Fibroblast of lung (primary cell): ENCODE data around the gene ZNF423. TPM values are rescaled to one million over a fixed set of nuclear protein-coding genes. Genes with fewer than 3 reads are reported as not detected.

Source experiments
- DNase-seq, 2 donors: peaks; one replicate each; pipeline versions ENCODE4 v3.0.0 to v3.0.0-alpha.2; 2010; ENCODE audit warnings: low read depth in 2 of 2
- H2AFZ ChIP-seq: 2 replicates; pipeline ENCODE4 v1.5.1; 2012; ENCODE audit warnings: low read length, control low read depth, inconsistent platforms
- H3K27ac ChIP-seq: 2 replicates; pipeline ENCODE4 v1.5.1; 2011; ENCODE audit warnings: low read length, control low read depth; ENCODE audit not compliant: insufficient read depth
- H3K27me3 ChIP-seq: 2 replicates; pipeline ENCODE4 v1.5.1; 2011; ENCODE audit warnings: mild to moderate bottlenecking, low read length; ENCODE audit not compliant: control insufficient read depth, insufficient read depth
- H3K36me3 ChIP-seq: 2 replicates; pipeline ENCODE4 v1.5.1; 2011; ENCODE audit warnings: low read length; ENCODE audit not compliant: control insufficient read depth, insufficient read depth
- H3K4me1 ChIP-seq: 2 replicates; pipeline ENCODE4 v1.5.1; 2011; ENCODE audit warnings: low read length; ENCODE audit not compliant: control insufficient read depth, insufficient read depth; ENCODE audit errors: extremely low read depth
- H3K4me2 ChIP-seq: 2 replicates; pipeline ENCODE4 v1.5.1; 2011; ENCODE audit warnings: low read length, control low read depth; ENCODE audit not compliant: insufficient read depth; ENCODE audit errors: extremely low read depth
- H3K4me3 ChIP-seq, 4 experiments: fragments of 200-600 bp in 1 of 4; sonication (generic) in 1 of 4; replicated peaks in 1 of 4; 2 replicates each; pipeline ENCODE4 v1.5.1; 2011 to 2016; ENCODE audit warnings: low read length in 4 of 4, low read depth in 3 of 4, mild to moderate bottlenecking in 3 of 4, control low read depth in 2 of 4, inconsistent platforms in 1 of 4, mixed read lengths in 1 of 4; ENCODE audit not compliant: insufficient read depth in 1 of 4; ENCODE audit errors: control extremely low read depth in 1 of 4
- H3K79me2 ChIP-seq: 2 replicates; pipeline ENCODE4 v1.5.1; 2012; ENCODE audit warnings: mild to moderate bottlenecking, low read length, inconsistent platforms; ENCODE audit not compliant: control insufficient read depth, insufficient read depth
- H3K9ac ChIP-seq: 2 replicates; pipeline ENCODE4 v1.5.1; 2011; ENCODE audit warnings: mild to moderate bottlenecking, low read length, control low read depth; ENCODE audit not compliant: insufficient read depth
- H3K9me3 ChIP-seq: 2 replicates; pipeline ENCODE4 v1.5.1; 2012; ENCODE audit warnings: low read depth, low read length; ENCODE audit not compliant: control insufficient read depth, insufficient read depth
- H4K20me1 ChIP-seq: 2 replicates; pipeline ENCODE4 v1.5.1; 2011; ENCODE audit warnings: low read length; ENCODE audit not compliant: control insufficient read depth, insufficient read depth; ENCODE audit errors: extremely low read depth
- CTCF ChIP-seq, 2 donors: IDR thresholded peaks in 1 of 2; conservative IDR thresholded peaks in 1 of 2; 1 replicate in 1 of 2; 2 replicates in 1 of 2; pipeline ENCODE4 v1.5.1; 2011 to 2012; ENCODE audit warnings: low read length in 2 of 2, control low read depth in 1 of 2, inconsistent platforms in 1 of 2, low read depth in 1 of 2, mild to moderate bottlenecking in 1 of 2
- EZH2 ChIP-seq: IDR thresholded peaks from 2 replicates; pipeline ENCODE4 v1.5.1; 2012; ENCODE audit warnings: low read length, control low read depth, mild to moderate bottlenecking; ENCODE audit errors: missing control alignments
- polyA plus RNA-seq, 2 donors: library from polyadenylated mRNA; depleted of rRNA in 1 of 2; stranded (reverse) in 1 of 2; unstranded in 1 of 2; fragments of >200 nt; gene quantifications; 2 replicates each; pipeline ENCODE4 v1.2.1, GENCODE V29; 2011 to 2012; ENCODE audit warnings: missing spikeins in 1 of 2
- total RNA-seq: library from RNA; depleted of rRNA; stranded (reverse); fragments of >200 nt; gene quantifications from 2 replicates; pipeline ENCODE4 v1.2.1, GENCODE V29; 2014

Gene ZNF423
- total and polyA plus RNA-seq, 2 donors (not counting 1 experiment from before 2014, with no cell fraction given), result 0.07 to 0.17 TPM

DNA sequence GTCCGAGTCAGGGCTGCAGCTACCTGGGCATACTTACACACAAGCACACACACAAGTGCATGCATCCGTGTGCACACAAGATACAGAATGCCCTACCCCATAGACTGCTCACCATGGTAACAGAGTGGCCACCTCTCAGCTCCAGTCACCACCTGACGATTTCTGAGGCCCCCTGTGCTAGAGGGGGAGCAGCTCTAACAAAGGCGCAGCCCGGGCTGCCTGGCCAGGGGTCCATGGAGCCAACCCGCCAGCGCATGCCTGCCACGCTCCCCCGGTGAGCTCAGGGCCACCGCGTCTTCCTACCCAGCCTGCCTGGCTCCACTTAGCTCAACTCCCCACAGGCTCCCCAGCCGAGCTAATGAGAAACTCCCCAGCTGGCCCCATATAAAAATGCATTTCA, 75.5 kb downstream of the ZNF423 start:
- Histone ChIP-seq H3K36me3 (no peaks in the 10 kb centered on the region), H3K9ac (no peak overlapping the region), H4K20me1 (no peaks in the 10 kb centered on the region), H3K27me3 (no peaks in the 10 kb centered on the region), H3K27ac (no peak overlapping the region), H3K79me2 (no peaks in the 10 kb centered on the region), H2AFZ (no peak overlapping the region), H3K4me1 (no peaks in the 10 kb centered on the region), H3K9me3 (no peaks in the 10 kb centered on the region), H3K4me2 (no peak overlapping the region), H3K4me3 (no peak overlapping the region)
- TF ChIP-seq EZH2 (no peak), CTCF (conservative IDR thresholded peaks at IDR 0.05 in 1 of 2, IDR thresholded peaks at IDR 0.05 in 1 of 2; ENCODE audit: low read depth in 1 of 2, low read length in 2 of 2) (no peak)
- DNase-seq, result no peak

DNA sequence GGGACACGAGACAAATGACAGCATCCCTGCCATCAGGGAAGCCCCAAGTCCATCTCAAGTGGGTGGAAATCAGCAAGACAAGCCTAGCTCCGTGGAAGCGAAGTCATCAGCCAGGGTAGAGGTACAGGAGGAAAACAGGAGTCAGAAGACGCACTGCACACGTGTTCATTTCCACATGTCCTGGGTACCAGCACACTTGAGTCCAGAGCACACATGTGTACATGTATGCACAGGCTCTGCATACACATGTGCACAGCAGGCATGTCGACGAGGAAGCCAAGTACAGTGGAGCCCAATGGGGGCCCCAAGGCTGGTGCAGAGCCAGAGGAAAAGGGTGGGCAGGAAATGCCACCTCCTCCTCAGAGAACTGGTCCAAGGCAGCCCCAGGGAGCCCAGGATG, 75.9 kb downstream of the ZNF423 start:
- Histone ChIP-seq H3K9ac (no peak overlapping the region), H3K27ac (no peak overlapping the region), H3K4me1 (no peaks in the 10 kb centered on the region), H3K27me3 (no peaks in the 10 kb centered on the region), H2AFZ (no peak overlapping the region), H3K36me3 (no peaks in the 10 kb centered on the region), H4K20me1 (no peaks in the 10 kb centered on the region), H3K4me2 (no peak overlapping the region), H3K9me3 (no peaks in the 10 kb centered on the region), H3K79me2 (no peaks in the 10 kb centered on the region), H3K4me3 (no peak overlapping the region)
- no peak for DNase-seq
- no peak for TF ChIP-seq EZH2
- TF ChIP-seq CTCF (conservative IDR thresholded peaks at IDR 0.05 in 1 of 2, IDR thresholded peaks at IDR 0.05 in 1 of 2; ENCODE audit: low read depth in 1 of 2, low read length in 2 of 2), result no peak

- Histone ChIP-seq H3K9me3 (no peaks in the 10 kb centered on the region), H3K9ac (no peak overlapping the region), H2AFZ (no peak overlapping the region), H3K27me3 (no peaks in the 10 kb centered on the region), H3K4me2 (no peak overlapping the region), H3K36me3 (no peaks in the 10 kb centered on the region), H3K4me1 (no peaks in the 10 kb centered on the region), H3K4me3 (no peak overlapping the region), H3K79me2 (no peaks in the 10 kb centered on the region), H3K27ac (no peak overlapping the region), H4K20me1 (no peaks in the 10 kb centered on the region)
- no peak for TF ChIP-seq CTCF (conservative IDR thresholded peaks at IDR 0.05 in 1 of 2, IDR thresholded peaks at IDR 0.05 in 1 of 2; ENCODE audit: low read depth in 1 of 2, low read length in 2 of 2)
- TF ChIP-seq EZH2, result no peak
- DNase-seq, result no peak
These were observed 77.5 kb downstream of the ZNF423 start for GRCh38 chr16:49778202-49778930.
